Measurements from ENCODE around the gene RALGPS1.

DNA sequence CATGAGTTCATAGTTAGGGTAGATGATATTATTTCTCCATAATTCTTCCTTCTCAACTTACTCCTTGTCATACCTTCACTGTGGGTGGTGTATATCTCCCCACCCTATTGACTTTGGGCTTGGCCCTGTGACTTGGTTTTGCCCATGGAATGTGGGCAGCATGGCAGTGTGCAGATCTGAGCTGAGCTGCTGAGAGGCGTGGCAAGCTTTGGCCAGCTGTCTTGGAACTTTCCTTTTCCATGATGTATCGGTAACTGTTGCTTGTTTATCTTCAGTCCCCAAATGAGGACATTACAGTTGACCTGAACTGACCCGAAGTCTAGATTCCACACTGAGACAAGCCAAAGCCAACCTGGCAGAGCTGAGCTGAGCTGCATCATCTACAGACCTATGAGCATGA is 70.4 kb downstream of the RALGPS1 start:
- TF ChIP-seq CTCF (IDR thresholded peaks at IDR 0.05) (no peak), POLR2A (IDR thresholded peaks at IDR 0.05) (no peak)
